ENCODE data around the gene MAPK12.

MAPK12 gene

DNA sequence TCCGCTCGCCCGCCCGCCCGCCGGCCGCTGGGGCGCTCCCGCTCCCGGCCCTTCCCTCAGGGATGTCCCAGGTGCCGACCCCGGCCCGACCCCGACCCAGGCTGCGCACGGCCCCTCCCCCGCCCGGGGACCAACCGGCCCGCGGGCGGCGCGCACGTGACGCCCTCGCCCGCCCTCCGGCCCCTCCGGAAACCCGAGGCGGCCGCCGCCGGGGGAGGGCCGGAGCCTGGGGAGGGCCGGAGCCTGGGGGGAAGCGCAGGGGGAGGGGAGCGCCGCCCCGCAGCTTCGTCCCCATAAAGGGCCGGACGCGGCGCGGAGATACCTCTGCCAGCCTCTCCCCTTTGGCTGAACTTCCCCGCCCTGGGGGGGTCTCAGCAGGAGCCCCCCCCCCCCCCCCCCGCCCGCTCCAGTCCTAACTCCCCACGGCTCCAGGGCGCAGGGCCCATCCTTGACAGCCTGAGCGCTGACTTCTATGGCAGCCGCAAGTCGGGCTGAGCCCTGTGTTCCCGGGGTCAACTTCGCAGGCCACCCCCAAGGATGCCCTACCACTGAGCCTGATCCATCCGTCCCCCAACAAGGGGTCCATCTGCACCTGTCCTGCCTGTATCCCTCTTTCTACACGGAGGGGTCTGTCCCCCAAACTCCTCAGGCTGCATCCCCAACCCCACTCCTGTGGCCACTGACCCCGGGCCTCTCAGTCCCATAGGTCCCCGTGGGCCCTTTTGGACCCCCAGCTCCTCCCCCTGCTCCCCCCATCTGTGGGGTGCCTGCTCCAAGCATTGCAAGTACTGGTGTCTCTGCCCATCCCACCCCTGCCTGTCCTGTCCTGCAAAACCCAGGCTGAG lies at the start of gene MAPK12:
MAPK12 (minus strand) TSS at position 69 of the 845 bp plus-strand sequence. CDS start 174 bp downstream, outside the sequence.
- DNase-seq: peak; percentile 20 to 22

DNA sequence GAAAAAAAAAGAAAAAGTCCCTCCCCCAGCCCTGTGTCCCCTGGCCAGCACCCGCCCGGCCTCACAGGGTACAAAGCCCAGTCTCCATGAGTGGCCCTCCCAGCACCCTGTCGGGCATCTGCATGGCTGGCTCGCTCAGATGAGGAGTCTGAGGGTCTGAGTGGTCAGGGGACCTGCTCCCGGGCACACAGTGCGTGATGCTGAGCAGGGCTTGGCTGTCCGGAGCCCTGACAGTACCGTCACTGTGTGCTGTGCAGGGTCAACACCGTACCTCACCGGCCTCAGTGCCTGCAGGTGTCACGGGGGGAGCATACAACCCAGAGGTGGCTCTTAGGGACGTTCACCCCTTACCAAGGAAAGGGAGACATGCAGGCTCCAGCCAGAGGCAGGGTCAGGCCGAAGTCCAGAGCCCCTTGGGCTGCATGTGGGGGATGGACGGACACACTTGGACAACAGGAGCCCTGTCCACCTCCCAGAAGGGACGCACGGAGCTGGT lies 49.5 kb upstream of the MAPK12 start:
- DNase-seq: no peak

DNA sequence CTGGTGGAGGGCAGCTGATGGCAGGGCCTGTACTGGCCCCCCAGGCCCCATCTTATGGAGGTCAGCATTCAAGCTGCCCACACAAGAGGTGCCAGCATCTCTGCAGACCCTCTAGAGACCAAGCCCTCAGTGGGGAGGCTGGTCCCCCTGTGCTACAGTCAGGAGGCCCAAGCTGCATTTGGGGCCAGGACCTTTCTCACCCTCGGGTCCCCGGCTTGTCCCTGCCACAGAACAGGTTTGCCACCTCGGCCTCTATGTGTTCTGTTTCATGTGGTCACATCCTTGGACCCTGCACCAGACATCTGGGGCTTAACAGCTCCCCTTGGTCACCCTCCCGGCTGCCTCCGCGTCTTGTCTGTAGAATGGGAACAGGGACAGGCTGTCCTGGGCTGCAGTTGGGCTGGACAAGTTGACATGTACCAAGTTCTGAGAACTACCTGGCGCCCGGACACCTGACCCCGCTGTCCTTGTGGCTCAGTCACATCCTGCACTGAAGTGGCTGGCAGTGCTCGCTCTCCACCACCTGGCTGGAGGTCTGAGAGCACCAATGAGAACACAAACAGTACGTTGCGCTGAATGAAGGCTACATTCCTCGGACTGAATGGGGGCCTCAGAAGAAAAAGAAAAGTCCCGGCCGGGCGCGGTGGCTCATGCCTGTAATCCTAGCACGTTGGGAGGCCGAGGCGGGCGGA lies 48.7 kb upstream of the MAPK12 start:
- no peak for DNase-seq

DNA sequence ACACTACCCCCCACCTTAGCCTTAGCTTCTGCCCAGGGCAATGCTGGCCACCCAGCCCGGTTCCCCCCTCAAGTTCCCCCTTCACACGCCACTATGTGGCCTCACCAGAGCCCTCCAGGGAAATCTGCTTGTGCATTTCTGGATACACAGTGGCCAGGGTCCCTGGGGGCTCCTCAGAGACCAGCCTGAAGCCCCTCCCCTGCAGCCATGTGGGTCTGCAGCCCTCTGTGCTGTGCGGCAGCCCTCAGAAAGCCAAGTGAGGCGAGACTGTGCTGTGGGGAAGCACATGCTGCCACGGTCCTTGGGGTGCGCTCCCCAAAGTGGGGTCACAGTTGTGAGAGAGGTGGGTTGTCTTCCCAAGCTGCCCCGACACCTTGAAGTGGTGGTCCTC lies 48.1 kb upstream of the MAPK12 start:
- no peak for DNase-seq

GRCh38 chr22:50308986-50309600 lies 47.6 kb upstream of the MAPK12 start:
- DNase-seq: peak; percentile 64 to 86

GRCh38 chr22:50308597-50308935 lies 47.1 kb upstream of the MAPK12 start:
- DNase-seq: peak; percentile 75 to 86

GRCh38 chr22:50307890-50308596 lies 46.6 kb upstream of the MAPK12 start:
- DNase-seq: no peak

GRCh38 chr22:50306753-50307749 lies 45.6 kb upstream of the MAPK12 start, which contains the start of gene PLXNB2:
Gene PLXNB2 (minus strand): TSS chr22:50307646. CDS start chr22:50290584, 17,062 bp downstream.
- DNase-seq: peak; percentile 33 to 35

DNA sequence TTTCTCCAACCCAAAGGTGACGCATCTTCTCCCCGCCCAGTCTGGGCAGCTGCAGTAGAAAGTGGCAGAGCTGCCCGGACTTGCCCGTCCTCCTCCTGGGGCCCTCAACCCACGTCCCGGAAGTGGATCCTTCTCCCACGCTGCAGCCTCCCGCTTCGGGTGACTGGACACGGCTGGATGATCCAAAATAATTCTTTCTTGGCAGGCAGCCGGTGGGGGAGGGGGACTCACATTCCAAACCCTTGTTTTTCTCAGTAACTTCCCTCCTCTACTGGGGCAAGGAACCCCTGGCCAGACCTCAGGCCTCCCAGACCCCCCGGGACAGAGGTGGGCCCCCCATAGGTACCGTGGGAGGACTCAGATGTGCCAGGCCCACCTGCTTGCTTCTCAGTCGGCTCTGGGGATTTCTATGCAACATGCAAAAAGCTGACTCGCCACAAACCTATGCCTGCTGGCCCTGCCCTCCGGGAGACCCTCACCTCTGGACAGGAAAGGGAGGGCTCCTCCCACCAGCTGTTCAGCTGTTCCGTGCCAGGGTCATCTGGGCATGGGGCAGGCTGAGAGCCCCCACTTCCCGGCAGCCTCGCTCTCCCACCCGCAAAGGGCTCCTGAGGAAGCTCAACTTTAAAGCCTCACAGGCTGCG lies 44.6 kb upstream of the MAPK12 start:
- DNase-seq: no peak

DNA sequence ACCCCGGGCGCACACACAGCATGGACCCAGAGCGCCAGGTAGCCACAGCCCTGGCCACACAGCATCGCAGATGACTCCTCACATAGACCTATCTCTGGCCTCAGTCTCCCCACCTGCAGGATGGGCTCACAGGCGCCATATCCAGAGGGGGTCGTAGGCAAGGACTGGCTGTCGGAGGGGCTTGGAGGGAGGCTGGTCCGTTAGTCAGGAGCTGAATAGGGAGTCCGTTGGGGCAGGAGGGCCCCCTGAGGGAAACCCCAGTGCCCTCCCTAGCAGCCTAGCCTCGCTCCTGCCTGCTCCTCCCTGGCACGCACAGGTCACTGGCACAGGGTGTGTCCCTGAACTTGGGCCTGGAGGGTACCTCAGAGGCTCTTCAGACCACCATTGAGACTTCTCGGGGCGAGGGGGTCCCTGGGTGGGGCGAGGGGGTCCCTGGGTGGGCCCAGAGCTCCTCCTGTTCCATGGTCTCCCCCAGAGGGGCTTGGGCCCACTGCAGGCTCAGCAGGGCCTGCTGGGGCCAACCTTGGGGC lies 44.0 kb upstream of the MAPK12 start:
- no peak for DNase-seq

DNA sequence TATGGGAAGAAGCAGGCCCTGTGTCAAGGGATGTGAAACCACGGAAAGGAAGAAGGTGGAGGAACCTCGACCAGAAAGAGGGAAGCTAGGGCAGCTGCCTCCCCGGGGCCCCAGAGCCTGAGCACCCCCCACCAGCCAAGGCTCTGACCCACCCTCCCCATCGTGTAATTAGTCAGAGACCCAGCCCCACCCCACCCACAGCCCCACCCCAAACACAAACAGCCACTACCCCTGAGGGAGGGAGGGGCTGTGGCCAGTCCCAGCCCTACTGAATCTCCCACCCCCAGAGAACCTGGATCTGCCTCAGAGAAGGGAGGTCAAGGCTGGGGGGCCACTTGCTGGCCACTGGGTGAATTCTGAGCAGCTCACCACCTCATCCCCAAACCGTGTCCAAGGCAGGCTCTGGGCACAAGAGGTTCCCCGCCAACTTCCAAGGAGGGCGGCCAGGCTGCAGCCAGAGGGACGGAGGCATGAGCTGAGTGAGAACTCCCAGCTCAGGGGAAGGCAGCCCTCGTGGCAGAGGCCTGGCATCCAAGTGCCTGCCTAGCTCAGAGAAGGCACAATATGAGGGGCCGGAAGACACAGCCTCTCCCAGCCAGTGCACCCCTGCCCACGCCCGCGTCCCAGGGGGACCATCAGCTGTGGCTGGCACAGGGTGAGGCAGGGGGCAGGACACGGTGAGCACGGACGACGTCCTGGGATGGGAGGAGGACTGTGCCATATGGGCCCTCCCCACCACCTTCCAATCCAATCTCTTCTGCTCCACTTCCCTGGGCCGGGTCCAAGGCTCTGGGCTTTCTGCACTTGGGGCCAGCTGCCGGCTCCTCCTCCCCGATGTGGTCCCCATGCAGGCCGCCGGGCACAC lies 43.3 kb upstream of the MAPK12 start:
- peak; percentile 47 to 52 for DNase-seq

GRCh38 chr22:50303848-50304527 lies 42.5 kb upstream of the MAPK12 start:
- peak; percentile 26 to 46 for DNase-seq

- no peak for DNase-seq
Measured at GRCh38 chr22:50303515-50303847, 42.0 kb upstream of the MAPK12 start.

DNA sequence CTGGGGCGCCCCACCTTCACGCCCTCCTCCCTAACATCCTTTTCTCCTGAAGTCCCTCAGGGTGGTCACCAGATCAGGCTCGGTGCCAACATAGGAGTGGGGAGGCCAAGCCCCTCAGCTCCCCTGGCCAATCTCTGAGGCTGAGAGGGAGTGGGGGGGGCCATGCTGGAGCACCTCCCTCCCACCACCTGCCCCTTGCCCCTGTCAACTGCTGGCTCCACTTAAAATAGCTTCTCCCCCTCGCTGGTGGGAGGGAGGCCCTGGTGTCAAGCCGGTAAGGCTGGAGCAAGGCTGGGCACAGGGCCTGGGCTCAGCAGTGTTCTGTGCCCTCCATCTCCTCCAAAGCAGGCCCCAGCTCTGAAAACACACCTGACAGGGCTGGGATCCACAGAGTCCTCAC lies 41.1 kb upstream of the MAPK12 start:
- DNase-seq: no peak

GRCh38 chr22:50302041-50302541 lies 40.6 kb upstream of the MAPK12 start:
- DNase-seq: no peak

DNA sequence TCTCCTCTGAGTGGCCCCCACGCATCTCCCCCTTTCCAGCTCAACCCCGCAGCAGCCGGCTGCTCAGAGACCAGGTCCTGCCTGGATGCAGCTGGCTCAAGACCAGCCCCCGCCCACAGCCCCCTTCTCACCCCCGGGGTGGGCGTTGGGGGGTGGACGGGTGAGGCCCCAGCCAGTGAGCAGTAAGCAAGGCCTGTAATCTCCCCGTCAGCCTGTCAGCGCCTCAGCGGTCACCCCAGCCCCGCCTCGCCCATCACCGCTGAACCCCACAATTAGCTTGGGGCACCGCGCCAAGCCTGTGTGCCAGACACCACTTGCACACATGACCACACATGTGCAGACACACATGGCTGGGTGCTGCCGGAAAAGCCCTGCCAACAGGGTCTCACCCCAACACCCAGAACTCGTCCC lies 40.1 kb upstream of the MAPK12 start:
- DNase-seq: no peak

GRCh38 chr22:50300620-50301257 lies 39.3 kb upstream of the MAPK12 start:
- no peak for DNase-seq

- DNase-seq: no peak
Measured at GRCh38 chr22:50299785-50300619, 38.5 kb upstream of the MAPK12 start.
